ENCODE data around the gene NYAP1. TPM values are rescaled to one million over a fixed set of nuclear protein-coding genes. Genes with fewer than 3 reads are reported as not detected.

Gene NYAP1
- total and polyA plus RNA-seq, 4 donors = 0.32 to 1.1 (median 0.46) TPM

GRCh38 chr7:100491192-100491578 is 7.5 kb downstream of the NYAP1 start:
- H3K27me3 ChIP-seq (ENCODE audit: control insufficient read depth in 3 of 3, insufficient read depth in 3 of 3, low read length in 2 of 3) = no peaks in the 10 kb centered on the region
- H3K4me3 ChIP-seq = no peak overlapping the region
- H3K27ac ChIP-seq (ENCODE audit: low read depth in 1 of 2, low read length in 1 of 2) = no peak overlapping the region
- TF ChIP-seq CTCF (IDR thresholded peaks at IDR 0.05; ENCODE audit: control extremely low read depth, extremely low read depth) = no peak
- peaks cover 0 to 10% (median 0%) of the 10 kb centered on the region in 5 donors for H3K4me1 ChIP-seq (ENCODE audit: control insufficient read depth in 5 of 5, insufficient read depth in 5 of 5, low read length in 5 of 5)
- no peaks in the 10 kb centered on the region for H3K9me3 ChIP-seq (ENCODE audit: control insufficient read depth in 4 of 4, insufficient read depth in 3 of 4, low read length in 3 of 4)
- peaks cover 0 to 5% (median 0%) of the 10 kb centered on the region in 4 donors for H3K36me3 ChIP-seq (ENCODE audit: control insufficient read depth in 4 of 4, insufficient read depth in 4 of 4, low read length in 4 of 4)
- no peak overlapping the region for H3K9ac ChIP-seq (ENCODE audit: insufficient read depth in 1 of 2, low read length in 2 of 2)
- WGBS, 2 donors = 98 to 99% methylated on average over 5 of the region's 5 CpGs
- ATAC-seq (ENCODE audit: insufficient read depth, low FRiP score) = no peak
- no peak for DNase-seq

- H3K27ac ChIP-seq (ENCODE audit: low read depth in 1 of 2, low read length in 1 of 2) = no peak overlapping the region
- ATAC-seq (ENCODE audit: insufficient read depth, low FRiP score) (no peak), DNase-seq (no peak)
- H3K27me3 ChIP-seq (ENCODE audit: control insufficient read depth in 3 of 3, insufficient read depth in 3 of 3, low read length in 2 of 3) = no peaks in the 10 kb centered on the region
- no peak overlapping the region for H3K4me3 ChIP-seq
- 84% methylated on average over 5 of the region's 5 CpGs for WGBS, 2 donors
- H3K9me3 ChIP-seq (ENCODE audit: control insufficient read depth in 4 of 4, insufficient read depth in 3 of 4, low read length in 3 of 4) = no peaks in the 10 kb centered on the region
- H3K36me3 ChIP-seq (ENCODE audit: control insufficient read depth in 4 of 4, insufficient read depth in 4 of 4, low read length in 4 of 4) = peaks cover 0 to 5% (median 0%) of the 10 kb centered on the region in 4 donors
- TF ChIP-seq CTCF (IDR thresholded peaks at IDR 0.05; ENCODE audit: control extremely low read depth, extremely low read depth) = no peak
- H3K9ac ChIP-seq (ENCODE audit: insufficient read depth in 1 of 2, low read length in 2 of 2) = no peak overlapping the region
- H3K4me1 ChIP-seq (ENCODE audit: control insufficient read depth in 5 of 5, insufficient read depth in 5 of 5, low read length in 5 of 5) = peaks cover 0 to 10% (median 0%) of the 10 kb centered on the region in 5 donors
These were observed 9.2 kb downstream of the NYAP1 start for GRCh38 chr7:100492738-100493475.

GRCh38 chr7:100493476-100494264 is 9.9 kb downstream of the NYAP1 start:
- Histone ChIP-seq H3K4me3 (peak overlapping the region; percentile 8), H3K27me3 (ENCODE audit: control insufficient read depth in 3 of 3, insufficient read depth in 3 of 3, low read length in 2 of 3) (no peaks in the 10 kb centered on the region), H3K36me3 (ENCODE audit: control insufficient read depth in 4 of 4, insufficient read depth in 4 of 4, low read length in 4 of 4) (peaks cover 0 to 5% (median 0%) of the 10 kb centered on the region in 4 donors), H3K9me3 (ENCODE audit: control insufficient read depth in 4 of 4, insufficient read depth in 3 of 4, low read length in 3 of 4) (no peaks in the 10 kb centered on the region), H3K4me1 (ENCODE audit: control insufficient read depth in 5 of 5, insufficient read depth in 5 of 5, low read length in 5 of 5) (peaks cover 0 to 10% (median 0%) of the 10 kb centered on the region in 5 donors), H3K27ac (ENCODE audit: low read depth in 1 of 2, low read length in 1 of 2) (no peak overlapping the region), H3K9ac (ENCODE audit: insufficient read depth in 1 of 2, low read length in 2 of 2) (no peak overlapping the region)
- no peak for TF ChIP-seq CTCF (IDR thresholded peaks at IDR 0.05; ENCODE audit: control extremely low read depth, extremely low read depth)
- DNase-seq (peak; percentile 56 to 78 (median 71)), ATAC-seq (ENCODE audit: insufficient read depth, low FRiP score) (peak; percentile 37)
- WGBS, 2 donors = 3 to 7% methylated on average over 35 to 56 of the region's 56 CpGs

Data from lung (tissue), 12 donors.